ENCODE results near the gene THSD4.
A peak's percentile ranks its signal among the peaks of the same experiment; 100 is the strongest.

The THSD4 gene

DNA sequence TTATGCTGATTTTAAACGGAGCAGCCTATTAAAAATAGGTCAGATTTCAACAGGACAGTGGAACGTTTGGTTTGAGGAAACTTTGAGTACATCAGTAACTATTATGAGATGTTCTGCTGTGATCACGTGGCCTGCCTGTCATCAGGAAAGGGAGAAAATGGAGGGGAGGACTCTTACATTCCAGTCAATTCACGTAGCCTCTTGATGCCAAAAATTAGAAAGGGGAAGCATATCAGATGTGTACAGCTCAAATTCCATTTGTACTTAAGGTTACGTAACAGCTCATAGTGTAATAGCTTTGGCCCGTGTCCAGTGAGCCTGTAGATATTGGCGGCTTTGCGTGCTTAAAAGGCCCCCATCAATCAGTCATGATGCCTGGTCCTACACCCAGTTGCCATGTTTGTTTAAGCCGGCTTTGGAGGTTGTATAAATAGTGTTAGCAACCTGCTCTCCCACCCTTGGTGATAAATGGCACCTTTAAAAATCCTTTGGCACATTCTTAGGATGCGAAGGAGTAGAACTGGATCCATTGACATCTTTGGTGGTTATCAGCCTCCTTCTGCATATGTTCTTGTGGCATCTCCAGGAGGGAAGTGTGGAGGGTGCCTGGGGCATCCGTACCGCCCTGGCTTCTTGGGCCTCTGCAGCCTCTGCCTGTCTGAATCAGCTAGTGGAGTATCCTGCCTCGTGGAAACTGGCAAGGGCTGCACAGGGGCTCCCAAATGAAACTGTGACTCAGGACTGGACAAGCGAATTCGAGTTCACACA, 163.9 kb downstream of the THSD4 start:
- H3K4me3 ChIP-seq (ENCODE audit: low read length in 2 of 2): peak overlapping the region in 1 of 2 donors; percentile 29
- H3K9ac ChIP-seq (ENCODE audit: low read length in 2 of 2): no peak overlapping the region
- H3K27ac ChIP-seq (ENCODE audit: low read length): peak overlapping the region; percentile 49
- H3K36me3 ChIP-seq (ENCODE audit: control insufficient read depth in 2 of 2, insufficient read depth in 2 of 2, low read length in 2 of 2): no peaks in the 10 kb centered on the region
- peaks cover 13% of the 10 kb centered on the region for H3K4me1 ChIP-seq (ENCODE audit: control insufficient read depth, insufficient read depth, low read length)
- H3K27me3 ChIP-seq (ENCODE audit: control insufficient read depth in 1 of 2, insufficient read depth in 2 of 2, low read length in 2 of 2): no peaks in the 10 kb centered on the region
- H3K9me3 ChIP-seq (ENCODE audit: control insufficient read depth in 2 of 2, low read length in 2 of 2): no peaks in the 10 kb centered on the region

- no peak overlapping the region for H3K4me3 ChIP-seq (ENCODE audit: low read length in 2 of 2)
- peaks cover 13% of the 10 kb centered on the region for H3K4me1 ChIP-seq (ENCODE audit: control insufficient read depth, insufficient read depth, low read length)
- no peaks in the 10 kb centered on the region for H3K36me3 ChIP-seq (ENCODE audit: control insufficient read depth in 2 of 2, insufficient read depth in 2 of 2, low read length in 2 of 2)
- H3K27me3 ChIP-seq (ENCODE audit: control insufficient read depth in 1 of 2, insufficient read depth in 2 of 2, low read length in 2 of 2): no peaks in the 10 kb centered on the region
- H3K9me3 ChIP-seq (ENCODE audit: control insufficient read depth in 2 of 2, low read length in 2 of 2): no peaks in the 10 kb centered on the region
- no peak overlapping the region for H3K9ac ChIP-seq (ENCODE audit: low read length in 2 of 2)
- peak overlapping the region; percentile 49 for H3K27ac ChIP-seq (ENCODE audit: low read length)
Observed at GRCh38 chr15:71279757-71280141, 164.5 kb downstream of the THSD4 start.

- no peak overlapping the region for H3K9ac ChIP-seq (ENCODE audit: low read length in 2 of 2)
- H3K9me3 ChIP-seq (ENCODE audit: control insufficient read depth in 2 of 2, low read length in 2 of 2): no peaks in the 10 kb centered on the region
- peaks cover 13% of the 10 kb centered on the region for H3K4me1 ChIP-seq (ENCODE audit: control insufficient read depth, insufficient read depth, low read length)
- H3K27ac ChIP-seq (ENCODE audit: low read length): no peak overlapping the region
- no peak overlapping the region for H3K4me3 ChIP-seq (ENCODE audit: low read length in 2 of 2)
- no peaks in the 10 kb centered on the region for H3K36me3 ChIP-seq (ENCODE audit: control insufficient read depth in 2 of 2, insufficient read depth in 2 of 2, low read length in 2 of 2)
- no peaks in the 10 kb centered on the region for H3K27me3 ChIP-seq (ENCODE audit: control insufficient read depth in 1 of 2, insufficient read depth in 2 of 2, low read length in 2 of 2)
Observed at GRCh38 chr15:71280206-71280605, 164.9 kb downstream of the THSD4 start.

GRCh38 chr15:71281256-71281655, 166.0 kb downstream of the THSD4 start:
- no peaks in the 10 kb centered on the region for H3K9me3 ChIP-seq (ENCODE audit: control insufficient read depth in 2 of 2, low read length in 2 of 2)
- H3K4me1 ChIP-seq (ENCODE audit: control insufficient read depth, insufficient read depth, low read length): peaks cover 13% of the 10 kb centered on the region
- H3K36me3 ChIP-seq (ENCODE audit: control insufficient read depth in 2 of 2, insufficient read depth in 2 of 2, low read length in 2 of 2): no peaks in the 10 kb centered on the region
- H3K27ac ChIP-seq (ENCODE audit: low read length): no peak overlapping the region
- H3K27me3 ChIP-seq (ENCODE audit: control insufficient read depth in 1 of 2, insufficient read depth in 2 of 2, low read length in 2 of 2): no peaks in the 10 kb centered on the region
- no peak overlapping the region for H3K4me3 ChIP-seq (ENCODE audit: low read length in 2 of 2)
- no peak overlapping the region for H3K9ac ChIP-seq (ENCODE audit: low read length in 2 of 2)

- Histone ChIP-seq H3K9me3 (ENCODE audit: control insufficient read depth in 2 of 2, low read length in 2 of 2) (no peaks in the 10 kb centered on the region), H3K27ac (ENCODE audit: low read length) (no peak overlapping the region), H3K4me1 (ENCODE audit: control insufficient read depth, insufficient read depth, low read length) (peaks cover 13% of the 10 kb centered on the region), H3K36me3 (ENCODE audit: control insufficient read depth in 2 of 2, insufficient read depth in 2 of 2, low read length in 2 of 2) (no peaks in the 10 kb centered on the region), H3K4me3 (ENCODE audit: low read length in 2 of 2) (no peak overlapping the region), H3K9ac (ENCODE audit: low read length in 2 of 2) (no peak overlapping the region), H3K27me3 (ENCODE audit: control insufficient read depth in 1 of 2, insufficient read depth in 2 of 2, low read length in 2 of 2) (no peaks in the 10 kb centered on the region)
Observed at GRCh38 chr15:71282076-71282475, 166.8 kb downstream of the THSD4 start.

GRCh38 chr15:71288348-71288955, 173.2 kb downstream of the THSD4 start:
- no peak overlapping the region for H3K27ac ChIP-seq (ENCODE audit: low read length)
- H3K9ac ChIP-seq (ENCODE audit: low read length in 2 of 2): no peak overlapping the region
- no peaks in the 10 kb centered on the region for H3K9me3 ChIP-seq (ENCODE audit: control insufficient read depth in 2 of 2, low read length in 2 of 2)
- H3K36me3 ChIP-seq (ENCODE audit: control insufficient read depth in 2 of 2, insufficient read depth in 2 of 2, low read length in 2 of 2): no peaks in the 10 kb centered on the region
- no peak overlapping the region for H3K4me3 ChIP-seq (ENCODE audit: low read length in 2 of 2)
- H3K4me1 ChIP-seq (ENCODE audit: control insufficient read depth, insufficient read depth, low read length): no peaks in the 10 kb centered on the region
- H3K27me3 ChIP-seq (ENCODE audit: control insufficient read depth in 1 of 2, insufficient read depth in 2 of 2, low read length in 2 of 2): no peaks in the 10 kb centered on the region

- Histone ChIP-seq H3K4me3 (ENCODE audit: low read length in 2 of 2) (no peak overlapping the region), H3K27me3 (ENCODE audit: control insufficient read depth in 1 of 2, insufficient read depth in 2 of 2, low read length in 2 of 2) (no peaks in the 10 kb centered on the region), H3K9ac (ENCODE audit: low read length in 2 of 2) (no peak overlapping the region), H3K27ac (ENCODE audit: low read length) (no peak overlapping the region), H3K4me1 (ENCODE audit: control insufficient read depth, insufficient read depth, low read length) (no peaks in the 10 kb centered on the region), H3K36me3 (ENCODE audit: control insufficient read depth in 2 of 2, insufficient read depth in 2 of 2, low read length in 2 of 2) (no peaks in the 10 kb centered on the region), H3K9me3 (ENCODE audit: control insufficient read depth in 2 of 2, low read length in 2 of 2) (no peaks in the 10 kb centered on the region)
Observed at GRCh38 chr15:71290002-71290401, 174.7 kb downstream of the THSD4 start.

- Histone ChIP-seq H3K4me1 (ENCODE audit: control insufficient read depth, insufficient read depth, low read length) (no peaks in the 10 kb centered on the region), H3K4me3 (ENCODE audit: low read length in 2 of 2) (no peak overlapping the region), H3K9ac (ENCODE audit: low read length in 2 of 2) (no peak overlapping the region), H3K27me3 (ENCODE audit: control insufficient read depth in 1 of 2, insufficient read depth in 2 of 2, low read length in 2 of 2) (no peaks in the 10 kb centered on the region), H3K36me3 (ENCODE audit: control insufficient read depth in 2 of 2, insufficient read depth in 2 of 2, low read length in 2 of 2) (no peaks in the 10 kb centered on the region), H3K9me3 (ENCODE audit: control insufficient read depth in 2 of 2, low read length in 2 of 2) (no peaks in the 10 kb centered on the region), H3K27ac (ENCODE audit: low read length) (no peak overlapping the region)
Observed at GRCh38 chr15:71290881-71291635, 175.8 kb downstream of the THSD4 start.

DNA sequence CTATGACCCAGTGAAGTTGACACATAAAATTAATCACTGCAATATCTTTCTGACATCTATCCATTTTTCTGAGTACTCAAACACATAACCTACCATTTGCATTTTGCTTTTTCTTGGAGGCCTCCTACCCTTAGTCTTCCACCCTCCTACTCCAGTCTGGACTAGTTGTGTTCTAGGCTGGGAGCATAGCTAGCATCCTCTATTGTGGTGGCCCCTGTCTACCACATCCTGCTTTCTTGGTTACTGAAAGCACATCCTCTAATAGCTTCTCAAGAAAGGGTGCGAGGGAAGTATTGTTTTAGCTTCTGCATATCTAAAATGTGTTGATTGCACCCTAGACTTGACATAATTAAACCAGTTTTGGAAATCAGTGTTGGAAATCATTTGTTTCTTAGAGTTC, 176.5 kb downstream of the THSD4 start:
- no peak overlapping the region for H3K9ac ChIP-seq (ENCODE audit: low read length in 2 of 2)
- H3K27ac ChIP-seq (ENCODE audit: low read length): no peak overlapping the region
- no peaks in the 10 kb centered on the region for H3K4me1 ChIP-seq (ENCODE audit: control insufficient read depth, insufficient read depth, low read length)
- H3K4me3 ChIP-seq (ENCODE audit: low read length in 2 of 2): no peak overlapping the region
- no peaks in the 10 kb centered on the region for H3K9me3 ChIP-seq (ENCODE audit: control insufficient read depth in 2 of 2, low read length in 2 of 2)
- no peaks in the 10 kb centered on the region for H3K36me3 ChIP-seq (ENCODE audit: control insufficient read depth in 2 of 2, insufficient read depth in 2 of 2, low read length in 2 of 2)
- no peaks in the 10 kb centered on the region for H3K27me3 ChIP-seq (ENCODE audit: control insufficient read depth in 1 of 2, insufficient read depth in 2 of 2, low read length in 2 of 2)

DNA sequence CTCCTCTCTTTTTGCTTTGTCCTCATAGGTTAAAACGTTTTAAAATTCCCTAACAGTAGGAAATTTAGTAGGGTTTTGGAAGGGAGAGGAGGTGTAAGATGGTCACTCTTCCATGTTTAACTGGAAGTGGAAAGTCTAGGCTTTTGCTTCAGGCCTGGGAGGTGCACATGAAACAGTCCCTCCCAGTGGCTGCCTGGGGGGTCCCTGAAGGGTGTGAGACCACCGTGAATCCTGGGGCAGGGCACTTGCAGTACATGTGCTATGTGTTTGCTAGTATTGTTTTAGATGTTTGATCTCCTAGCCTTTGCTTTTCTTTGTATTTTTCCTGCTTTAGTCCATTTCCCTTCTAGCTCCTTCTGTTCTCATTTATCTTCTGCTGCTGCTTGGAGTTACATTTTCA, 178.5 kb downstream of the THSD4 start:
- Histone ChIP-seq H3K4me1 (ENCODE audit: control insufficient read depth, insufficient read depth, low read length) (no peaks in the 10 kb centered on the region), H3K9ac (ENCODE audit: low read length in 2 of 2) (no peak overlapping the region), H3K9me3 (ENCODE audit: control insufficient read depth in 2 of 2, low read length in 2 of 2) (no peaks in the 10 kb centered on the region), H3K36me3 (ENCODE audit: control insufficient read depth in 2 of 2, insufficient read depth in 2 of 2, low read length in 2 of 2) (no peaks in the 10 kb centered on the region), H3K4me3 (ENCODE audit: low read length in 2 of 2) (no peak overlapping the region), H3K27me3 (ENCODE audit: control insufficient read depth in 1 of 2, insufficient read depth in 2 of 2, low read length in 2 of 2) (no peaks in the 10 kb centered on the region), H3K27ac (ENCODE audit: low read length) (no peak overlapping the region)

Measured in stomach smooth muscle (tissue), 2 donors.